ENCODE data around the gene IL22RA2.

The IL22RA2 gene

GRCh38 chr6:137095651-137096238 is 77.7 kb downstream of the IL22RA2 start:
- DNase-seq (ENCODE audit: low spot score): no peak

- no peak for DNase-seq (ENCODE audit: low spot score)
These were observed 78.4 kb downstream of the IL22RA2 start for GRCh38 chr6:137095093-137095492.

- DNase-seq (ENCODE audit: low spot score): no peak
These were observed 78.9 kb downstream of the IL22RA2 start for GRCh38 chr6:137094411-137095008.

Data from left forelimb (tissue), 1 donor.